ENCODE results near the gene SHISAL1.

SHISAL1 gene

DNA sequence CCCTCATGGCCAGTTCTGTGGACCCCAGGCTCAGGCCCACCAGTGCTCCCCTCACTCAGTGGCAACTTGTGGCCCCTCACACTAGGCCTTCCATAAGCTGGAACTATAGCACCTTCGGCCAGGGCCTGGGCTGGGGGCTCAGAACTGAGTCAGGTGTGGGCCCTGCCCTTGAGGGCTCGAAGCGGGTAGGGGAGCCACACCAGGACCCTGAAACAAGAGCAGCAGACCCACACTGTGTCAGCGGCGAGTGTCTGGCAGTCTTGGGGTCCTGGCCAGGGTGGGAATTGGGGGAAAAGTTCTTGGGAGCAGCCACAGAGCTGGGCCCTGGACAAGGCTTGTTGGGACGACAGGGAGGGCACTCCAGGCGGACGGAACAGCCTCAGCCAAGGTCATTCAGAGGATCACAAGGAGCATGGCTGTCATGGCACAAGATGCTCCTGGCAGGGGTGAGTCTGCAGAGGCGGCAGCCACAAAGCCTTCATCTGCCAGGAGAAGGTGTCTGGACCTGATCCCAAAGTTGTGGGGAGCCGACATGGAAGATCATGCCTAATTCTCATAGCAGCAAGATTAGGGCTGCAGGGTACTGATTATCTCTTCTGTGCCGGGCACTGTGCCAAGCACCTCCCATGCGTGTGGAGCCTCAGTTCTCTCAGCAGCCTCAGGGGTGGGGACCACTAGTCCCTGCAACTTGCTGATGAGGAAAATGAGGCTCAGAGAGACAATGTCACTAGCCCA is 50.7 kb downstream of the SHISAL1 start:
- Histone ChIP-seq H4K91ac (ENCODE audit: low read length) (no peak overlapping the region), H2BK15ac (ENCODE audit: low read depth, poor library complexity, severe bottlenecking) (no peak overlapping the region), H2AK5ac (ENCODE audit: low read length, severe bottlenecking) (no peak overlapping the region), H3K14ac (ENCODE audit: low read length in 2 of 2) (no peak overlapping the region), H4K8ac (ENCODE audit: low read length) (no peak overlapping the region), H3K4me2 (ENCODE audit: low read length, poor library complexity, severe bottlenecking) (no peak overlapping the region), H3K27me3 (ENCODE audit: control insufficient read depth in 1 of 2, insufficient read depth in 1 of 2, low read length in 2 of 2) (peaks cover 14 to 15% of the 10 kb centered on the region in 2 experiments), H2AFZ (ENCODE audit: low read depth, low read length) (no peak overlapping the region), H3K79me1 (replicated peaks; ENCODE audit: low read length, poor library complexity, severe bottlenecking) (no peaks in the 10 kb centered on the region), H3K9me3 (ENCODE audit: control insufficient read depth, low read length) (no peaks in the 10 kb centered on the region), H2BK12ac (ENCODE audit: low read length in 2 of 2) (no peak overlapping the region), H3K4ac (ENCODE audit: low read depth in 1 of 2, low read length in 2 of 2) (no peak overlapping the region), H3K4me1 (ENCODE audit: control insufficient read depth, insufficient read depth, low read depth, low read length) (no peaks in the 10 kb centered on the region), H3K27ac (ENCODE audit: low read length, poor library complexity, severe bottlenecking) (no peak overlapping the region), H3K18ac (ENCODE audit: low read depth in 1 of 2, low read length in 2 of 2) (no peak overlapping the region), H3K23ac (ENCODE audit: low read length in 2 of 2) (no peak overlapping the region), H3K9ac (ENCODE audit: low read length) (no peak overlapping the region), H3K36me3 (ENCODE audit: control insufficient read depth in 1 of 2, insufficient read depth in 2 of 2, low read depth in 1 of 2, low read length in 2 of 2) (no peaks in the 10 kb centered on the region), H2BK5ac (ENCODE audit: low read depth, low read length, poor library complexity, severe bottlenecking) (no peak overlapping the region), H2BK120ac (ENCODE audit: low read depth, low read length) (no peak overlapping the region), H3K4me3 (ENCODE audit: insufficient read depth in 1 of 2, low read depth in 1 of 2, low read length in 2 of 2) (no peak overlapping the region)
- no peak for DNase-seq
- 92% methylated on average over 12 of the region's 12 CpGs for WGBS

- no peaks in the 10 kb centered on the region for H3K36me3 ChIP-seq (ENCODE audit: control insufficient read depth in 1 of 2, insufficient read depth in 2 of 2, low read depth in 1 of 2, low read length in 2 of 2)
- H2BK120ac ChIP-seq (ENCODE audit: low read depth, low read length): no peak overlapping the region
- DNase-seq: no peak
- no peak overlapping the region for H3K4me2 ChIP-seq (ENCODE audit: low read length, poor library complexity, severe bottlenecking)
- H3K18ac ChIP-seq (ENCODE audit: low read depth in 1 of 2, low read length in 2 of 2): no peak overlapping the region
- H4K8ac ChIP-seq (ENCODE audit: low read length): no peak overlapping the region
- H3K4me1 ChIP-seq (ENCODE audit: control insufficient read depth, insufficient read depth, low read depth, low read length): no peaks in the 10 kb centered on the region
- no peaks in the 10 kb centered on the region for H3K79me1 ChIP-seq (replicated peaks; ENCODE audit: low read length, poor library complexity, severe bottlenecking)
- peaks cover 19 to 20% of the 10 kb centered on the region in 2 experiments for H3K27me3 ChIP-seq (ENCODE audit: control insufficient read depth in 1 of 2, insufficient read depth in 1 of 2, low read length in 2 of 2)
- H2AFZ ChIP-seq (ENCODE audit: low read depth, low read length): no peak overlapping the region
- H3K23ac ChIP-seq (ENCODE audit: low read length in 2 of 2): no peak overlapping the region
- no peak overlapping the region for H2BK5ac ChIP-seq (ENCODE audit: low read depth, low read length, poor library complexity, severe bottlenecking)
- WGBS: 76% methylated on average over 14 of the region's 14 CpGs
- no peak overlapping the region for H3K4ac ChIP-seq (ENCODE audit: low read depth in 1 of 2, low read length in 2 of 2)
- no peak overlapping the region for H2BK15ac ChIP-seq (ENCODE audit: low read depth, poor library complexity, severe bottlenecking)
- H3K9ac ChIP-seq (ENCODE audit: low read length): no peak overlapping the region
- no peak overlapping the region for H2AK5ac ChIP-seq (ENCODE audit: low read length, severe bottlenecking)
- H3K4me3 ChIP-seq (ENCODE audit: insufficient read depth in 1 of 2, low read depth in 1 of 2, low read length in 2 of 2): no peak overlapping the region
- H3K9me3 ChIP-seq (ENCODE audit: control insufficient read depth, low read length): no peaks in the 10 kb centered on the region
- H4K91ac ChIP-seq (ENCODE audit: low read length): no peak overlapping the region
- H2BK12ac ChIP-seq (ENCODE audit: low read length in 2 of 2): no peak overlapping the region
- H3K14ac ChIP-seq (ENCODE audit: low read length in 2 of 2): no peak overlapping the region
- no peak overlapping the region for H3K27ac ChIP-seq (ENCODE audit: low read length, poor library complexity, severe bottlenecking)
These were observed 51.4 kb downstream of the SHISAL1 start for GRCh38 chr22:44261164-44261860.

GRCh38 chr22:44260216-44261035 is 52.3 kb downstream of the SHISAL1 start:
- Histone ChIP-seq H3K4me3 (ENCODE audit: insufficient read depth in 1 of 2, low read depth in 1 of 2, low read length in 2 of 2) (no peak overlapping the region), H3K79me1 (replicated peaks; ENCODE audit: low read length, poor library complexity, severe bottlenecking) (no peaks in the 10 kb centered on the region), H4K91ac (ENCODE audit: low read length) (no peak overlapping the region), H3K18ac (ENCODE audit: low read depth in 1 of 2, low read length in 2 of 2) (no peak overlapping the region), H2BK12ac (ENCODE audit: low read length in 2 of 2) (no peak overlapping the region), H3K27ac (ENCODE audit: low read length, poor library complexity, severe bottlenecking) (no peak overlapping the region), H3K4ac (ENCODE audit: low read depth in 1 of 2, low read length in 2 of 2) (no peak overlapping the region), H3K4me2 (ENCODE audit: low read length, poor library complexity, severe bottlenecking) (no peak overlapping the region), H2BK5ac (ENCODE audit: low read depth, low read length, poor library complexity, severe bottlenecking) (no peak overlapping the region), H3K9me3 (ENCODE audit: control insufficient read depth, low read length) (no peaks in the 10 kb centered on the region), H3K23ac (ENCODE audit: low read length in 2 of 2) (no peak overlapping the region), H2AK5ac (ENCODE audit: low read length, severe bottlenecking) (no peak overlapping the region), H4K8ac (ENCODE audit: low read length) (no peak overlapping the region), H3K27me3 (ENCODE audit: control insufficient read depth in 1 of 2, insufficient read depth in 1 of 2, low read length in 2 of 2) (peaks cover 20 to 25% of the 10 kb centered on the region in 2 experiments), H3K14ac (ENCODE audit: low read length in 2 of 2) (no peak overlapping the region), H3K36me3 (ENCODE audit: control insufficient read depth in 1 of 2, insufficient read depth in 2 of 2, low read depth in 1 of 2, low read length in 2 of 2) (no peaks in the 10 kb centered on the region), H3K9ac (ENCODE audit: low read length) (no peak overlapping the region), H2BK120ac (ENCODE audit: low read depth, low read length) (no peak overlapping the region), H2BK15ac (ENCODE audit: low read depth, poor library complexity, severe bottlenecking) (no peak overlapping the region), H2AFZ (ENCODE audit: low read depth, low read length) (no peak overlapping the region), H3K4me1 (ENCODE audit: control insufficient read depth, insufficient read depth, low read depth, low read length) (no peaks in the 10 kb centered on the region)
- 78% methylated on average over 15 of the region's 16 CpGs for WGBS
- no peak for DNase-seq
